ENCODE results near the gene POLR3K.
A peak's percentile ranks its signal among the peaks of the same experiment; 100 is the strongest.

Gene POLR3K

DNA sequence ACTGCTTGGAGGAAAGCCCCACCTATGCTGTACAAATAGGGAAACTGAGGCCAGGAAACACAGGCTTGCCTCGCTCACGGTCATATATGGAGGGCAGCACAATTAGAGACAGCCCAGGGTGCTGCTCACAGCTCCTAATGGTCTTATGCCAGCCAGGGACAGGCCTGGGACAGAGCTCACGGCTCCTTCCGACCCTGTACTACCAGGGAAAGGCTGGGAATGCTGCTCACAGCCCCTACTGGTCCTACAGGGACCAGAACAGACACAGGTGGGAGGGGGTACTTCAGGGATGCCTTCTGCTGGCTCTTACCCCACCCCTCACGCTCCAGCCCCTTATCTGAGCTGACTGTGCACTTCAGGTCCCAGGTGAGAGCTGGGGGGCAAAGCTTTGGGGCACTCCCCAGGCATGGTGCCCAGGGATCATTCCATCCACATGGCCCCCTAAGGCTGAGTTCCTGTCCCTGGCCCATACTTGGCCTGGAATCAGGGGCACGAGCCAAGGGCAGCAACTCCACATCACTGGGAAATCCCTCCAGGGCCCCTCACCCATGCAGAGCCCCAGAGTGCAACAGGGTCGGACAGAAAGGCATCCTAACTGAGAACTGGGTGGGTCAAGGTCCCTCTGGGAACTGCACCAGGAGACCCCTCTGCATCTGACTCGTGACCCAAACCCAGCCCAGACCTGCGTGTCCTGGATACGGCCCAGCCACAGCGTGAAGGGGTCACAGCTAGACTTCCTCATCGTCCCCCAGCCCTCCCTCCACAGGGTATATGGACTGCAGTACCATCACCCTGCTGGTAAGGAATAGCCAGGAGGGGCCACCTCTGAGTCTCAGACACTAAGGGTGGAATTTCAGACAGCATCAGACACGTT lies 13.1 kb upstream of the POLR3K start:
- H3K27ac Mint-ChIP-seq (ENCODE audit: low read depth), result no peak overlapping the region
- H3K4me1 Mint-ChIP-seq, result peaks cover 10% of the 10 kb centered on the region
- no peak overlapping the region for H3K4me3 Mint-ChIP-seq
- no peak for ATAC-seq (replicated peaks; ENCODE audit: extremely low read depth, poor library complexity, severe bottlenecking)
- DNase-seq (ENCODE audit: low spot score in 2 of 2), result no peak
- no peaks in the 10 kb centered on the region for H3K9me3 Mint-ChIP-seq
- peaks cover 2% of the 10 kb centered on the region for H3K36me3 Mint-ChIP-seq (ENCODE audit: insufficient read depth)
- H3K27me3 Mint-ChIP-seq, result peaks cover 30% of the 10 kb centered on the region

DNA sequence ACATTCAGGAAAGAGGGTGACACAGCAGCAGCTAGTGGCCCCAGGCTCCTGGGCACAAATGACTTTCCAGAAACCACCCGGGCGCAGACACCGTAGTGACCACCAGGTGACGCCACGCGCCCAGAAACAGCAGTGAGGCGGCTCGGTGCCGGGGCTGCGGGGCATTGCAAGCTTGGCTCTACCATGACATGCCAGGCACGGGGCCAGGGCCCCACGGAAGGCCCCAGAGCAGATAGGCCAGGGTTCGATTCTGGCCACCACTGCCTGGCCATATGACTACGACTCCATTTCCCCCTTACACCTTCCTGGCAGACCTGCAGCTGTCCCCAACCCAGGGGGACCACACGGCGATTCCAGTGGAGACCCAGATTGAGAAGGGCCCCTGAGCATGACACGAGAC lies 12.3 kb upstream of the POLR3K start:
- H3K36me3 Mint-ChIP-seq (ENCODE audit: insufficient read depth), result peaks cover 2% of the 10 kb centered on the region
- no peak overlapping the region for H3K27ac Mint-ChIP-seq (ENCODE audit: low read depth)
- H3K9me3 Mint-ChIP-seq, result no peaks in the 10 kb centered on the region
- peaks cover 22% of the 10 kb centered on the region for H3K27me3 Mint-ChIP-seq
- ATAC-seq (replicated peaks; ENCODE audit: extremely low read depth, poor library complexity, severe bottlenecking), result peak; percentile 85
- DNase-seq (ENCODE audit: low spot score in 2 of 2), result peak; percentile 77 to 79
- no peak overlapping the region for H3K4me3 Mint-ChIP-seq
- peaks cover 10% of the 10 kb centered on the region for H3K4me1 Mint-ChIP-seq

- DNase-seq (ENCODE audit: low spot score in 2 of 2) (no peak), ATAC-seq (replicated peaks; ENCODE audit: extremely low read depth, poor library complexity, severe bottlenecking) (no peak)
- Mint-ChIP-seq H3K4me3 (no peak overlapping the region), H3K9me3 (no peaks in the 10 kb centered on the region), H3K27ac (ENCODE audit: low read depth) (no peak overlapping the region), H3K4me1 (peaks cover 10% of the 10 kb centered on the region), H3K27me3 (peaks cover 14% of the 10 kb centered on the region), H3K36me3 (ENCODE audit: insufficient read depth) (peaks cover 2% of the 10 kb centered on the region)
Measured at GRCh38 chr16:64914-65255, 11.5 kb upstream of the POLR3K start.

DNA sequence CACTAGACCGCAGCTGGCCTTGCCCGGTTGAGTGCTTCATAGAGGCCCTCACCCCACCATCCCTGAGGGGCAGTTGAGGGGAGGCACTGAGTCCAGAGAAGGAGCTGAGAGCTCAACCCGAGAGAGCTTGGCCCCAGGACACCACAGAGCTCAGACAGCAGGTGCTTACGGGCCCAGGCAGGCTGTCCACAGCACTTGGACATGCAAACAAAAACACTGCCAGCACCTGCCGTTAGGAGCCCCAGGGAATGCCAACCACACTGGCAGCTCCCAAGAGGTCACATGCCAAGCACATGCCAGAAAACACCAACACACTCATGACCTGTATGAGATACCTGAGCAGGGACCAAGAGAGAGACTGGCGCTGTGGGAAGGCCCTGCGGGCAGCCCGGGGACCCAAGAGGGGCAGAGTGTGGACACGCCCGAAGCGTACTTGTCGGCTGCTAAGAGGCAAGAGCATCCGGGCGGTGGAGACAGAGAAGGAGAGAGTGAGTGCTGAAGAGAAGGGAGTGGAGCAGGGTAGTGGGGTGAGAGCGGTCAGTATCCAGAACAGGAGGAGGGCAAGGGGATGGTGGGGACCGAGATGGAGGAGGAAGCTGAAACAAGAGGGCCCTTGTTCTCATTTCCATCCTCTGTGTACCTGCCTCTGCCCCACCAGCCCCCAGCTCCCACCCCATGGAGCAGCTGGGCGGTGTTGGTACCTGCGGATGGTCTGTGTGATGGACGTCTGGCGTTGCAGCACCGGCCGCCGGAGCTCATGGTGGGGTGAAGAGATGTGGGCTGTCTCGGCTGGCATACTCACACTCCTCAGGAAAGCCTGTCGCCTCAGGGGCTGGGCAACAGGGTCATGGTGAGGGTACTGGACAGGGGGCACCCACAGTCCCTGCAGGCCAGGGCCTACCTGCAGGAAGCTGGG lies 10.8 kb upstream of the POLR3K start:
- H3K36me3 Mint-ChIP-seq (ENCODE audit: insufficient read depth), result peaks cover 2% of the 10 kb centered on the region
- no peak for ATAC-seq (replicated peaks; ENCODE audit: extremely low read depth, poor library complexity, severe bottlenecking)
- H3K4me1 Mint-ChIP-seq, result peaks cover 10% of the 10 kb centered on the region
- no peak overlapping the region for H3K27ac Mint-ChIP-seq (ENCODE audit: low read depth)
- H3K27me3 Mint-ChIP-seq, result peaks cover 8% of the 10 kb centered on the region
- H3K9me3 Mint-ChIP-seq, result no peaks in the 10 kb centered on the region
- DNase-seq (ENCODE audit: low spot score in 2 of 2), result no peak
- H3K4me3 Mint-ChIP-seq, result no peak overlapping the region

DNA sequence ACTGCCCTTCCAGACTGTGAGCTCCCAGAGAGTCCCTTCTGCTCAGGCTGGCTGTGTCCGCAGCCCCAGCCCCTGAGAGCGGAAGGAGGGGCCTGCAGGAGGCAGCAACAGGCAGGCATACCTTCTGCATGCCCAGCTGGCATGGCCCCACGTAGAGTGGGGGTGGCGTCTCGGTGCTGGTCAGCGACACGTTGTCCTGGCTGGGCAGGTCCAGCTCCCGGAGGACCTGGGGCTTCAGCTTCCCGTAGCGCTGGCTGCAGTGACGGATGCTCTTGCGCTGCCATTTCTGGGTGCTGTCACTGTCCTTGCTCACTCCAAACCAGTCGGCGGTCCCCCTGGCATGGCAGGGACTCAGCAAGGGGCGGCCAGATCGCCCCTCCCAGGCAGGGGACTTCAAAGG lies 10.1 kb upstream of the POLR3K start:
- Mint-ChIP-seq H3K4me1 (peaks cover 11% of the 10 kb centered on the region), H3K27me3 (peaks cover 8% of the 10 kb centered on the region), H3K9me3 (no peaks in the 10 kb centered on the region), H3K27ac (ENCODE audit: low read depth) (no peak overlapping the region), H3K36me3 (ENCODE audit: insufficient read depth) (peaks cover 2% of the 10 kb centered on the region), H3K4me3 (no peak overlapping the region)
- ATAC-seq (replicated peaks; ENCODE audit: extremely low read depth, poor library complexity, severe bottlenecking) (no peak), DNase-seq (ENCODE audit: low spot score in 2 of 2) (no peak)

GRCh38 chr16:62968-63391 lies 9.6 kb upstream of the POLR3K start:
- Mint-ChIP-seq H3K4me3 (no peak overlapping the region), H3K27me3 (peaks cover 8% of the 10 kb centered on the region), H3K27ac (ENCODE audit: low read depth) (no peak overlapping the region), H3K36me3 (ENCODE audit: insufficient read depth) (peaks cover 2% of the 10 kb centered on the region), H3K4me1 (peaks cover 15% of the 10 kb centered on the region), H3K9me3 (no peaks in the 10 kb centered on the region)
- ATAC-seq (replicated peaks; ENCODE audit: extremely low read depth, poor library complexity, severe bottlenecking) (no peak), DNase-seq (ENCODE audit: low spot score in 2 of 2) (no peak)

DNA sequence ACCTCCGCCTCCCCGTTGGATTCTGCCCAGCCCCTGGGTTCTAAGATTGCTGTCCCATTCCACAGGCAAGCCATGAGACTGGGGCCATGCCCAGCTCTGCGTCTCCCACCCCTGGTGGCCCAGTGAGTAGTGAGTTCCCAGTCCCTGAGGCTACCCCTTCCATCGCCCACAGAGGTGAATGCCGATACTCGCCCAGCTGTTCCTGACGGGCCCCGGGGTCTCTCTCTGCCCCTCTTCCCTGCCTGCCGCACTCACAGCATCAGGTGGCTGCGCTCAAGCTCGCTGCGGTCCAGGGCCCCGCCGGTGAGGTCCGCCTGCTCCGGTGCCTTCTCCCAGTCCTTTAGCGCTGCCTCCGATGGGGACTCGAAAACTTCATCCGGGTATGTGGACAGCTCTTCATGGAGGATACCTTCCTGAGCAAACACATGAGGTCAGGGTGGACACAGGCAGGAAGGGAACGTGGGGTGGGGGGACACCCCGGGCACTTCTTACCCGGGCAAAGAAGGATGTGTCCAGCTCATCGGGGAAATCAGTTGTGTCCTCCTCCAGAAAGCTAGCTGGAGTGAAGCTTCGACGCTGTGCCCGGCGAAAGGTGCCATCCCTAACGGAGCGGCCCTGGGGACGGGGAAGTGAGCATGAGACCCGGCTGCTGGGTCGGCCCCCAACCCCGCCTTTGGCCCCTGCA lies 9.0 kb upstream of the POLR3K start:
- Mint-ChIP-seq H3K4me3 (no peak overlapping the region), H3K9me3 (no peaks in the 10 kb centered on the region), H3K27ac (ENCODE audit: low read depth) (no peak overlapping the region), H3K4me1 (peaks cover 15% of the 10 kb centered on the region), H3K36me3 (ENCODE audit: insufficient read depth) (peaks cover 2% of the 10 kb centered on the region), H3K27me3 (peaks cover 4% of the 10 kb centered on the region)
- DNase-seq (ENCODE audit: low spot score in 2 of 2), result no peak
- ATAC-seq (replicated peaks; ENCODE audit: extremely low read depth, poor library complexity, severe bottlenecking), result no peak

DNA sequence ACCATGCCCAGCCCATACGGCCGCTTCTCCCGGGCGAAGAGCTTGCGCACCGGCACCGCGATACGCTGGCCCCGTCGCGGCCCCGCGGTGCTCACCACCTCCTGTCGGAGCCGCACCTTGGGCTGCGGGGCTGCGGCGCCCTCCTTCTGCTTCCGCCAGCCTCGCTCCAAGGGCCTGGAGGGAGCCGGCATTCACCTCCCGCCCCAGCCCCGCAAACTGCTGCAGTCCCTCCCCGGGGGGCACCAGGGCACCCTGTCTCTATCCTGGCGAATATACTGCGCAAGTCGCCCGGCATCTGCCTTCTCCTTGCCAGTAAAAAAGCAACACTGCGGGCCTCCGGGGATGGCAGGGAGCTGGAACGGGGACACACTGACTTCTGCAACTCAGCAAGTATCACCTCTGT lies 8.5 kb upstream of the POLR3K start:
- Mint-ChIP-seq H3K9me3 (no peaks in the 10 kb centered on the region), H3K4me1 (peaks cover 15% of the 10 kb centered on the region), H3K36me3 (ENCODE audit: insufficient read depth) (peaks cover 2% of the 10 kb centered on the region), H3K27ac (ENCODE audit: low read depth) (no peak overlapping the region), H3K4me3 (no peak overlapping the region), H3K27me3 (no peaks in the 10 kb centered on the region)
- DNase-seq (ENCODE audit: low spot score in 2 of 2) (no peak), ATAC-seq (replicated peaks; ENCODE audit: extremely low read depth, poor library complexity, severe bottlenecking) (no peak)

DNA sequence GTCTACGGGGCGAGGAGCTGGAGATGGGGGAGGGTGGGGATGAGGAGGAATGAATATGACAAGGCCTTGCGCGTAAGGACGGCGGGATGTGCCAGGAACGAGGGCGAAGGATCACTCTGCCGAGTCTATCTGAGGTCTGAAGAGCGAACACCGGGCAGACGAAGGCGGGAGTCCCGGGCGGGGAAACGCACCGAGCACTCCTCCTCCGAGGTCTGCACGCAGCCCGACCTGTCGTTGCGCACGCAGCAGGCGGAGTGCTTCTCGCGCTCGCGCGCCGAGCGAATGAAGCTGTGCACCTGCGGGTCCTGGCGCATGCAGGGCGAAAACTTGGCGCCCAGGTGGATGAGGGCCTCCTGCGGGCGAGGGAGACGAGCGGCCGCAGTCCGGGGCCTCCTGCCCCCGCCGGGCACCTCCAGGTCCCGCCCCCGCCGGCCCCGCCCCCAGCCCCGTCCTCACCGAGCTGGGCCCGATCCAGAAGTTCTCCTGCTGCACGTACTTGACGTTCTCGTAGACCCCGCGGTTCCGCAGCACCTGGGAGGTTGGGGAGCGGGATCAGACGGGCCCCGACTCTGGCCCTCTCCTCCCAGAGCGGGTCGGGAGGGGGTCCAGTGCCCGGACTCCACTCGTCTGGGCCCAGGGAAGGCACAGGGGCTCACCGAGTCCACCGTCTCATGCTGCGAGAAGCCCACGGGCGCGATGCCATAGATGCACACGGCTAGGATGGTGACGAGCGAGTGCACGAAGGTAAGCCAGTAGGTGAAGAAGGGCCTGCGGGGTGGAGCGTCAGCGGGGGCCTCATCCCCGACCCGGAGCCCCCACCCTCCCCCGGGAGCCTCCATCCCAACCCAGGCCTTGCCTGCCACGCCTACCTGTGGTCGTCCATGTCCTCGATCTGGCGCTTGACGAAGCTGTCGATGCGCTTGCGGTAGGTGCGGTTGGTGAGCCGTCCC lies 7.8 kb upstream of the POLR3K start:
- H3K36me3 Mint-ChIP-seq (ENCODE audit: insufficient read depth), result peaks cover 2% of the 10 kb centered on the region
- H3K4me1 Mint-ChIP-seq, result peaks cover 15% of the 10 kb centered on the region
- ATAC-seq (replicated peaks; ENCODE audit: extremely low read depth, poor library complexity, severe bottlenecking) (no peak), DNase-seq (ENCODE audit: low spot score in 2 of 2) (no peak)
- H3K27me3 Mint-ChIP-seq, result no peaks in the 10 kb centered on the region
- no peaks in the 10 kb centered on the region for H3K9me3 Mint-ChIP-seq
- no peak overlapping the region for H3K27ac Mint-ChIP-seq (ENCODE audit: low read depth)
- no peak overlapping the region for H3K4me3 Mint-ChIP-seq

DNA sequence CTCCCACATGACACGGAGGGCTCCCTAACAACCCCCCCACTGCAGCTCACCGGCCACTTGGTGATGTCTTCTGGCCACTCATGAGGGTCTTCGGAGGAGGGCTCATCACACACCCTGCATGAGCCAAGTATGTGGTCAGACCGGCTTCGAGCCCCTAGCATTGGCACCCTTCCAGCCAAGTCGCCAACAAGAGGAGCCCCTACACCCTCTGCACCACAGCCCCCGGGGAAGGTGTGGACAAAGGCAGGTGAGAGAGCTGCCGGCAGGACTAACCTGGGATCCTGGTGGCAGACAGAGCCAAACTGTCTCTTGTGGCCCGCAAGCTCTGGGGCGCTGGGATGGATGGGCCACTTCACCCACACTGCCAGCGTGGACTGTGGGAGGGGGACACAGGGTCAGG lies 6.8 kb upstream of the POLR3K start:
- no peaks in the 10 kb centered on the region for H3K9me3 Mint-ChIP-seq
- no peak overlapping the region for H3K27ac Mint-ChIP-seq (ENCODE audit: low read depth)
- no peak overlapping the region for H3K4me3 Mint-ChIP-seq
- ATAC-seq (replicated peaks; ENCODE audit: extremely low read depth, poor library complexity, severe bottlenecking) (no peak), DNase-seq (ENCODE audit: low spot score in 2 of 2) (no peak)
- H3K27me3 Mint-ChIP-seq, result no peaks in the 10 kb centered on the region
- H3K4me1 Mint-ChIP-seq, result peaks cover 6% of the 10 kb centered on the region
- peaks cover 2% of the 10 kb centered on the region for H3K36me3 Mint-ChIP-seq (ENCODE audit: insufficient read depth)

- Mint-ChIP-seq H3K9me3 (no peaks in the 10 kb centered on the region), H3K27ac (ENCODE audit: low read depth) (no peak overlapping the region), H3K4me3 (no peak overlapping the region), H3K36me3 (ENCODE audit: insufficient read depth) (peaks cover 2% of the 10 kb centered on the region), H3K27me3 (no peaks in the 10 kb centered on the region), H3K4me1 (peaks cover 4% of the 10 kb centered on the region)
- no peak for ATAC-seq (replicated peaks; ENCODE audit: extremely low read depth, poor library complexity, severe bottlenecking)
- DNase-seq (ENCODE audit: low spot score in 2 of 2), result no peak
Measured at GRCh38 chr16:59440-60059, 6.1 kb upstream of the POLR3K start.

Measured in central memory CD8-positive, alpha-beta T cell (primary cell).